H1 (cell line): Measurements from ENCODE around the gene TINAGL1. TPM values are rescaled to one million over a fixed set of nuclear protein-coding genes. Genes with fewer than 3 reads are reported as not detected.

Experiments used
- CHD1 ChIP-seq: IDR thresholded peaks from 2 replicates; pipeline ENCODE4 v1.6.1; 2012; ENCODE audit warnings: low read depth, low read length, improper control_type of control experiment
- CTBP2 ChIP-seq: IDR thresholded peaks from 2 replicates; pipeline ENCODE4 v1.7.0; 2011; ENCODE audit warnings: borderline replicate concordance, mild to moderate bottlenecking, moderate library complexity, mixed read lengths, low read length; ENCODE audit not compliant: insufficient read depth, insufficient read length
- NANOG ChIP-seq: IDR thresholded peaks from 2 replicates; pipeline ENCODE4 v1.6.1; 2011; ENCODE audit warnings: low read length, low read depth, mild to moderate bottlenecking, inconsistent platforms; ENCODE audit not compliant: insufficient read depth, poor library complexity, severe bottlenecking
- POLR2A ChIP-seq, 2 experiments: IDR thresholded peaks; 1 replicate in 1 of 2; 2 replicates in 1 of 2; pipeline ENCODE4 v1.6.1; 2011; ENCODE audit warnings: low read depth in 2 of 2, low read length in 2 of 2, mild to moderate bottlenecking in 2 of 2; ENCODE audit errors: control extremely low read depth in 1 of 2
- SUZ12 ChIP-seq: fragments of 200-600 bp; sonication (generic); IDR thresholded peaks from 2 replicates; pipeline ENCODE4 v1.6.1; 2012; ENCODE audit warnings: mild to moderate bottlenecking, inconsistent platforms, low read length, moderate library complexity, mixed read lengths
- polyA plus RNA-seq, 7 experiments: library from polyadenylated mRNA; depleted of rRNA in 3 of 7; stranded (reverse) in 5 of 7; unstranded in 2 of 7; fragments of >200 nt in 5 of 7; fragments of 200-250 nt in 2 of 7; gene quantifications; 1 replicate in 5 of 7; 2 replicates in 1 of 7; 4 replicates in 1 of 7; pipeline versions ENCODE4 v1.2.1 to v1.2.3, GENCODE V29; 2011 to 2013; ENCODE audit warnings: missing spikeins in 2 of 7, mixed read lengths in 2 of 7
- total RNA-seq: library from RNA; stranded (reverse); fragmentation: NEBNext Ultra II Directional; extraction: Animal tissue kit (Norgen Biotek cat#: 25700); gene quantifications from 2 replicates; pipeline ENCODE4 v1.2.1, GENCODE V29; 2021
- TF ChIP-seq, protein P1 (sequence below): IDR thresholded peaks from 2 replicates; pipeline ENCODE4 v1.6.1; 2012; ENCODE audit warnings: low read length, inconsistent platforms

Gene TINAGL1
- total and polyA plus RNA-seq, 2 of the 8 experiments (the other 6 are each of a cell fraction or from before 2014, with no cell fraction given), result 11.2 to 21.7 TPM

DNA sequence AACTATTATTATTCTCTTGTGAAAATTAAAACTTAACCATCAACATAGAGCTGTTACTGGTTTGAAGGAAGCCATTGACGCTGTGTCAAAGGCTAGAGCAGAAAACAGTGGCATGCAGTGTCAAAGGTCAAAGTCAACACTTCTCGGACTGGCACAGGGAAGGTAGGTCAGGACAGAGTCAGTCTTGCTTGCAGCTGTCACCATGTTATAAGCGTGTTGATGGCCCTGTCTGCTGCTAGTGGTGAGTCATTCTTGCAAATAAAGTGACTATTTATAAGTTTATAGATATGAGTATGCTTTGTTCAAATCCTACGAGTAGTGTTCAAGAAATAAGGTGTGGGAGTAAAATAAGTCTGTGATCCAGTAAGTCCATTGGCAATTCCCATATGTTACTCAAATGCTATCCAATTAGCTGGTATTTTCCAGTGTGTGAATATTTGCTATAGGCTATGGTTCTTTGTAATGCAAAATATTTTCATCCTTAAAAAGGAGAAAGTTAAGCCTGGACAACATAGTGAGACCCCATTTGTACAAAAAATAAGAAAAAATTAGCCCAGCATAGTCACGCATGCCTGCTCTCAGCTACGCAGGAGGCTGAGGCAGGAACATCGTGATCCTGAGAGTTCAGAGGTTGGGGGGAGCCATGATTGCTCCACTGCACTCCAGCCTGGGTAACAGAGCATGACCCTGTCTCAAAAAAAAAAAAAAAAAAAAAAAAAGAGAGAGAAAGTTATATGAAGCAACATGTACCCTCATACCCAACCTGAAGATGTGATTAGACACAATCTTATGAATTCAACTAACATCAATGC is 26.3 kb upstream of the TINAGL1 start (continued):
- no peak for TF ChIP-seq NANOG
- TF ChIP-seq, protein P1, sequence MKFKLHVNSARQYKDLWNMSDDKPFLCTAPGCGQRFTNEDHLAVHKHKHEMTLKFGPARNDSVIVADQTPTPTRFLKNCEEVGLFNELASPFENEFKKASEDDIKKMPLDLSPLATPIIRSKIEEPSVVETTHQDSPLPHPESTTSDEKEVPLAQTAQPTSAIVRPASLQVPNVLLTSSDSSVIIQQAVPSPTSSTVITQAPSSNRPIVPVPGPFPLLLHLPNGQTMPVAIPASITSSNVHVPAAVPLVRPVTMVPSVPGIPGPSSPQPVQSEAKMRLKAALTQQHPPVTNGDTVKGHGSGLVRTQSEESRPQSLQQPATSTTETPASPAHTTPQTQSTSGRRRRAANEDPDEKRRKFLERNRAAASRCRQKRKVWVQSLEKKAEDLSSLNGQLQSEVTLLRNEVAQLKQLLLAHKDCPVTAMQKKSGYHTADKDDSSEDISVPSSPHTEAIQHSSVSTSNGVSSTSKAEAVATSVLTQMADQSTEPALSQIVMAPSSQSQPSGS, result no peak
- TF ChIP-seq SUZ12, result no peak
- TF ChIP-seq CTBP2, result no peak
- TF ChIP-seq CHD1, result no peak
- no peak for TF ChIP-seq POLR2A (IDR thresholded peaks at IDR 0.05; ENCODE audit: control extremely low read depth in 1 of 2, low read depth in 2 of 2, low read length in 2 of 2)
